Neuron (in vitro differentiated cells): ENCODE data around the gene USP6.
"Not testable (repeated sequence)": the region's sequence is repeated elsewhere in the genome, so short reads cannot be mapped to it uniquely, and the experiment has no call there.

Experiments
- H2AFZ ChIP-seq: one replicate; pipeline ENCODE4 v1.6.1; 2013; ENCODE audit warnings: low read depth, mild to moderate bottlenecking, inconsistent platforms, low read length, moderate library complexity
- H3K27me3 ChIP-seq: one replicate; pipeline ENCODE4 v1.6.1; 2013; ENCODE audit warnings: low read length; ENCODE audit not compliant: insufficient read depth
- H3K36me3 ChIP-seq: one replicate; pipeline ENCODE4 v1.6.1; 2013; ENCODE audit warnings: low read length; ENCODE audit not compliant: insufficient read depth
- H3K4me1 ChIP-seq: one replicate; pipeline ENCODE4 v1.6.1; 2013; ENCODE audit warnings: low read length; ENCODE audit not compliant: insufficient read depth
- H3K4me3 ChIP-seq: 2 replicates; pipeline ENCODE4 v1.5.1; 2013; ENCODE audit warnings: mild to moderate bottlenecking, low read length, moderate library complexity
- H3K9me3 ChIP-seq: one replicate; pipeline ENCODE4 v1.6.1; 2013; ENCODE audit warnings: low read length

USP6 gene

DNA sequence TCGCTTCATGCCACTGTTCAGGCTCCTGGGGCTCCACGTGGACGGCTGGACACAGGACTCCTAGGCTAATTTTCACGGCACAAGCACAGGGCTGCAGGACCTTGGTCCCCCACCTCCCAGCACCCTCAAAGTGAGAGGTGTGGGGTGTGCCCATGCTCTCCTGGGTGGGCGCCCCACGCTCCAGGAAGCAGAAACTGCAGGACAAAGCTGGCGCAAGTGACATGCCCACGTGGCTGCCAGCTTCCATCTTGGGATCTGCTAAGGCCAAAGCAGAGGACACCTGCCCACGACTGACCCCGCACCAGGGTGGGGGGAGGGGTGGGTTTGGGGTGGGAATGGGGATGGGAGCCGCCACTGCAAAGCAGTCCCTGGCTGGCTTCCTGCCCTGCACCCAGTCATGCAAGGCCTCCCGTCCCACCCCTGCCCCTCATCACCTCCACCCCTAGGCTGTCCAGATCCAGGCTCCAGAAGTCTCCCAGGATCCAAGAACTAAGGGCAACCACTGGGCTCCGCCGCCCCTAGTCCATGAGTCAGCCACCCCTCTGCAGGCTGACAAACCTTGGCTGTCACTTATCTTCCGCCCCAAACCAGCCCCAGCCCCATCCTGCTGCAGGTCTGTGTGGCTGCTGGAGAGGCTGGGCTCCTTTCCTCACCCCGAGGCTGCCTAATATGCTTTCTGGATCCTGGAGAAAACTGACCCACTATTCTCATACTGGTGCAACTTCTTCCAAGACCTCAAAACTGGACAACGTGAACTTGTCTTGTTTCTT is 11.1 kb downstream of the USP6 start:
- Histone ChIP-seq H3K27me3 (peaks cover 13% of the 10 kb centered on the region), H2AFZ (no peak overlapping the region), H3K36me3 (no peaks in the 10 kb centered on the region), H3K4me3 (no peak overlapping the region), H3K4me1 (no peaks in the 10 kb centered on the region), H3K9me3 (no peaks in the 10 kb centered on the region)

GRCh38 chr17:5127910-5128309 is 12.1 kb downstream of the USP6 start:
- H2AFZ ChIP-seq, result no peak overlapping the region
- H3K4me3 ChIP-seq, result no peak overlapping the region
- no peaks in the 10 kb centered on the region for H3K36me3 ChIP-seq
- H3K4me1 ChIP-seq, result no peaks in the 10 kb centered on the region
- no peaks in the 10 kb centered on the region for H3K9me3 ChIP-seq
- H3K27me3 ChIP-seq, result peaks cover 10% of the 10 kb centered on the region

GRCh38 chr17:5128387-5128786 is 12.6 kb downstream of the USP6 start:
- H3K4me3 ChIP-seq, H2AFZ ChIP-seq, H3K36me3 ChIP-seq, H3K9me3 ChIP-seq, H3K4me1 ChIP-seq, H3K27me3 ChIP-seq: not testable (repeated sequence)

DNA sequence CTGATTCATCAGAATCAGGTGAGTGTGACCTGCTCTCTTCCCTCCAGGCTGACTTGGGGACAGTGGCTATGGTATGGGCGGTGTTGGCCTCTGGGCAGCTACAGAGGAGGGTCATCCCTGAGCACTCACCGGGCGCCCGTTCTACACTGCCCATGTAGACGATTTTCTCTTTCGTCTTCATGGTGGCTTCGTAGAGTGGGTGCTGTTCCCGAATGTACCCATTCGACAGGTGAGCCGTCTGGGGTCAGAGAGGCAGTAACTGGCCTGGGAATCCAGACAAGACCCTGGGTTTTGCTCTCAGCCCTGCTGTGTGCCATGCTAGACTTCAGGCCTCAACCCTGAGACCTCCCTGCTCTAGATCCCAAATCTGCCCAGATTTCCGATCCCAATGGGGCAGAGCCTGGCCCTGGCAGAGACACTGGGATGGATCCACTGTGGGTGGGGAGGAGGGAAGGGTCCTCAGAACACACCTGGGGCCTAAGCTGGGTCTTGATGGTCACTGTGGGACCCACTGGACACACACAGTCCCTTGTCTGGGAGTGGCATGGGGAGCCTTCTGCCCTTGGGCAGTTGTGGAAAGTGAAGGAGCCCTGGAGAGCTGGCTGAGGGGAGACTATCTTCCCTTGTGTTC is 13.2 kb downstream of the USP6 start:
- Histone ChIP-seq H2AFZ (no peak overlapping the region), H3K36me3 (no peaks in the 10 kb centered on the region), H3K27me3 (peaks cover 2% of the 10 kb centered on the region), H3K4me1 (no peaks in the 10 kb centered on the region), H3K9me3 (no peaks in the 10 kb centered on the region), H3K4me3 (no peak overlapping the region)

DNA sequence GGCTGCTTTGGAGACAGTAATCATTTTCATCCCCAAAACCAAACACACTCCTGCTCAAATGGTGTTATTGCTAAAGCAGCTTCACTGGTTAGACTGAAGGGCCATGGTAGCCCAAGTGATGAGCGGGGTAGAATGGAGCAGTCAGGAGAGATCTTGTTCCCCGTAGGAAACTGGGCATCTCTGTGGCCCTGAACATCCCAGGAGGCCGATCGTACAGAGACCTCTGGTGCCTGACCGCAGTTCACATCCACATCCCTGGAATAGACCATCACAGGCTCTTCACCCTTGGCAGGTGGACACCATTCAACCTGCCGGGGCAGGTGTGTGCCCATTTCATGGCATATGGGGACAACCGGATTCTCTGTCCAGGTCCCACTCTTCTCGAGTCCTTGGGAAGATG is 13.9 kb downstream of the USP6 start:
- H3K36me3 ChIP-seq, H3K4me1 ChIP-seq, H3K4me3 ChIP-seq, H3K9me3 ChIP-seq, H3K27me3 ChIP-seq, H2AFZ ChIP-seq: not testable (repeated sequence)

DNA sequence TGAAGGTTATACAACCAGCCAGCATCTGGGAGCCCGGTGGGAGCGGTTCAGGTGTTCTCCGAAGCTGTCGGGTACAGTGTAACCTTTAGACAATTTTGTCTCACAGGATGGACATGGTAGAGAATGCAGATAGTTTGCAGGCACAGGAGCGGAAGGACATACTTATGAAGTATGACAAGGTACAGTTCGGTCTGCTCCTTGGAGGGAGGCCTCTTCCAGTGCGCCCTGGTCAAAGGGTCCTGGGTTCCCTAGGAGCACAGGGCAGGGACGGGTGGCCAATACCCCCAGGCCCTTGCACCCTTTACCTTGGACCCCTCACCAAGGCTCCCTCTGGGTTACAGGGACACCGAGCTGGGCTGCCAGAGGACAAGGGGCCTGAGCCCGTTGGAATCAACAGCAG is 14.4 kb downstream of the USP6 start:
- H2AFZ ChIP-seq, H3K4me3 ChIP-seq, H3K4me1 ChIP-seq, H3K9me3 ChIP-seq, H3K27me3 ChIP-seq, H3K36me3 ChIP-seq: not testable (repeated sequence)

DNA sequence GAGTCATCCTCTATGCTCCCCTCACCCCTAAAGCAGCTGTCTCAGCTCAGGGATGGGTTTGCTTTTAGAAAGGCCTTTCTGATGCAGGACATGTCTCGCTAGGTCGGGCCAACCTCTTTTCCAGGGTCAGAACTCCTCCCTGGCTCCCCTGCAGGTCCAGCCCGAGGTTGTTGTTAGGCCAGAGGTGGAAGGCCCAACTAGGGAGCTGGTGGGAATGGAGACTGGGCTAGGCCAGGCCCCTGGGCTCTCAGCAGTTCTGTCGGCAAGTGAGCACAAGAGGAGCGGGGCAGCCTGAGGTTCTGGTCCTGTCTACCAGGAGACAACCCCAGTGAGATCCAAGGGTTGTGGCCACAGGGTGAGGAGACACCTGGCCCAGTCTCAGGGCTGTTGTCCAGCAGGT is 14.9 kb downstream of the USP6 start:
- not testable (repeated sequence) for H3K4me1 ChIP-seq, H3K27me3 ChIP-seq, H3K36me3 ChIP-seq, H2AFZ ChIP-seq, H3K4me3 ChIP-seq, H3K9me3 ChIP-seq

DNA sequence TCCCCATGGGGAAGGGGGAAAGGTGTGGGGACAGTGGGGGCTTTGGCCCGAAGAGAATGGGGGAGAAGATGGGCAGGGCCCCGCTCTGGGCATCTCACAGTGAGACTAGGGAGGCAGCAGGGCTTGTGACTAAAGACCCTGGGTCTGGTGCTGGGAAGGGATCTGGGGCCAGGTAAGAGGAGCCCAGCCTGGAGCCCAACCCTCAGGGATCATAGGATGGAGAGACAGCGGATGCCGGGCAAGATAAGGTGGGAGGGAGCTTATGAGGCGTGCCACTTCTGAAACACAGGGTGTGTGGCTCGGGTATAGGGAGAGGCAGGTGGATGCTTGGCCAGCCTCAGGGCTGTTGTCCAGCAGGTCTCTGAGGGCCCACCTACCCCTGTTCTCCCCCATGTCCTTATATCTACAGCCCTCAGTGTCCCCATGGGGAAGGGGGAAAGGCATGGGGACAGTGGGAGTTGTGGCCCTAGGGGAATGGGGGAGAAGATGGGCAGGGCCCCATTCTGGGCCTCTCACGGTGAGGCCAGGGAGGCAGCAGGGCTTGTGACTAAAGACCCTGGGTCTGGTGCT is 15.4 kb downstream of the USP6 start:
- Histone ChIP-seq H3K36me3 (no peaks in the 10 kb centered on the region), H3K4me1 (no peaks in the 10 kb centered on the region), H3K4me3 (no peak overlapping the region), H3K27me3 (no peaks in the 10 kb centered on the region), H2AFZ (no peak overlapping the region), H3K9me3 (no peaks in the 10 kb centered on the region)

DNA sequence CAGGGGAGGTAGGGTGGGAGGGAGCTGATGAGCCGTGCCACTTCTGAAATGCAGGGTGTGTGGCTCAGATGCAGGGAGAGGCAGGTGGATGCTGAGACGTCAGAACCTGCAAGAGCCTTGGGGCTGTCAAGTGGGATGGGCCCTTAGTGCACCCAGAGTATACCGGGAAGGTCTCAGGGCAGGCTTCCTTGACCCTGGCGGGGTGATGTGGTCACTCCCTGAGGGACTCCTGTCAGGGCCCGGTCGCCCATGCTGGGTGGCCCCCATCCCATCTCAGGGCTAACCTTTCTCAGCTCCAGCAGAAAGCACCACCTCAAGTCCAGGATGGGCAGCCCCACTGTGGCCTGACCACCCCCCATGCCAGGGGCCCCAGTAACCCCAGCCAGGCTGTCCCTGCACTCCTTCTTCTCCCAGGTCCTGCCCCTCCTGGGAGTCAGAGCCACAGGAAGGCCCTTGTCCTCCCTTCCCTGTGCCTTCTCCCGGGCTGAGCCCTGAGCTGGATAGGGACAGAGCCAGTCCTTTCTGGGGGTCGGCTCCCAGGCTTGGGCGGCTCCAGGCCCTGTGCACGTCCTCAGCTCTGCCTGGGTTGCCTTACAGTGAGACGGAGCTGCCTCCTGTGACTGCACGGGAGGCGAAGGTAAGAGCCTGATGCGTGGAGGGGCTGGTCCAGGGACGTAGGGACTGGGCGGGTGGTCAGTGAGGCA is 16.1 kb downstream of the USP6 start:
- H3K4me1 ChIP-seq, H2AFZ ChIP-seq, H3K36me3 ChIP-seq, H3K9me3 ChIP-seq, H3K4me3 ChIP-seq, H3K27me3 ChIP-seq: not testable (repeated sequence)

DNA sequence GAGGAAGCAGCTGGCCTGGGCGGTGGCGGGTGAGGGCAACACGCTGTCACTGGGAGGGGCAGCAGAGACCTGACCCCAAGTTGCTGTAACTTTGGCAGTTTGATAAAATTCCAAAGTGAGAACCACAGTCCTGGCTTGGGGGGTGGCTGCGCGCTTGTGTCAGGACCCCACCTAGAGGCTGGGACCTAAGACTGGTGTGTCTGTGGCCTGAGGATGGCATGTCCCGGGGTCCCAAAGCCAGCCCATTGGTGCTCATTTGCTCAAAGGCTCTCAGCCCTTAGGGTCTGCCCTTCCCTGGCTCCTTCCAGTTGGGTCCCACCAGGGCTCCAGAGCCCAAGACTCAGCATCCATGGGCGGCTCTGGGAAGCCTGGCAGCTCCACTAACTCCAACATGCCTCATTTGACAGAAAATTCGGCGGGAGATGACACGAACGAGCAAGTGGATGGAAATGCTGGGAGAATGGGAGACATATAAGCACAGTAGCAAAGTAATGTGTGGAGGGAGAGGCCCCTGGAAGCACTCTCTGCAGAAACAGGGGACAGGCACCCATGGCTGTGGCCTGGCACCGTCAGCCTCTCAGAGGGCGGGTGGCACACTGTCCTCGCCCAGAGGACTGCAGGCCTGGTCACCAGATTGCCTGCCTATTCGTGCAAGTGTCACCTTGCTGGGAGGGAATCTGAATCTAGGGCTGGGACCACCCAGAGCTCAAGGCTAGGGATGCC is 16.8 kb downstream of the USP6 start:
- not testable (repeated sequence) for H3K27me3 ChIP-seq, H3K4me3 ChIP-seq, H3K36me3 ChIP-seq, H3K4me1 ChIP-seq, H2AFZ ChIP-seq, H3K9me3 ChIP-seq

- no peaks in the 10 kb centered on the region for H3K27me3 ChIP-seq
- no peaks in the 10 kb centered on the region for H3K9me3 ChIP-seq
- no peaks in the 10 kb centered on the region for H3K4me1 ChIP-seq
- no peaks in the 10 kb centered on the region for H3K36me3 ChIP-seq
- no peak overlapping the region for H3K4me3 ChIP-seq
- no peak overlapping the region for H2AFZ ChIP-seq
These were observed 17.5 kb downstream of the USP6 start for GRCh38 chr17:5133311-5133710.

DNA sequence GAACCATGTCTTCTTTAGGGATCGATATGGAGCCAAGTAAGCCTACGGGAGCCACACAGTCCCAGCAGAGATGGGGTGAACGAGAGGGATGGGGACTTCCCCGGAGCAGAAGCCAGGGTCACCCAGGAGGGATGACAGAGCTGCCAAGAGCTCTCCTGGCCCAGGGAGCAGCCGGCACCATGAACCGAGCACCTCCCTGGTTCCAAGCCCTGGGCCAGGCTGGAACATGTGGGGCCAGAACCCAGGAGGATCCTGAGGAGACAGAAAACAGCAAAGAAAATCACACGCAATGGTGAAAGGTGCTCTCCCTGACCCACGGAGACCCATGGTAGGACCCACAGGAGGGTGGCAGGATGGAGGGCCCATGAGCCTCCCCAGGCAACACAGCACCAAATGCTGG is 18.1 kb downstream of the USP6 start:
- H3K4me3 ChIP-seq, H3K27me3 ChIP-seq, H2AFZ ChIP-seq, H3K9me3 ChIP-seq, H3K36me3 ChIP-seq, H3K4me1 ChIP-seq: not testable (repeated sequence)

GRCh38 chr17:5134571-5134970 is 18.7 kb downstream of the USP6 start:
- H3K4me3 ChIP-seq, H3K9me3 ChIP-seq, H2AFZ ChIP-seq, H3K36me3 ChIP-seq, H3K4me1 ChIP-seq, H3K27me3 ChIP-seq: not testable (repeated sequence)
